Hematopoietic multipotent progenitor cell treated with erythropoietin and hydrocortisone succinate and interleukin-3 and kit ligand, for 4 days (in vitro differentiated cells): ENCODE data around the gene HECTD1.
"Not testable (repeated sequence)": the region's sequence is repeated elsewhere in the genome, so short reads cannot be mapped to it uniquely, and the experiment has no call there.

Experiments used
- DNase-seq: peaks from one replicate; pipeline ENCODE4 v3.0.0-alpha.2; 2015

The HECTD1 gene

DNA sequence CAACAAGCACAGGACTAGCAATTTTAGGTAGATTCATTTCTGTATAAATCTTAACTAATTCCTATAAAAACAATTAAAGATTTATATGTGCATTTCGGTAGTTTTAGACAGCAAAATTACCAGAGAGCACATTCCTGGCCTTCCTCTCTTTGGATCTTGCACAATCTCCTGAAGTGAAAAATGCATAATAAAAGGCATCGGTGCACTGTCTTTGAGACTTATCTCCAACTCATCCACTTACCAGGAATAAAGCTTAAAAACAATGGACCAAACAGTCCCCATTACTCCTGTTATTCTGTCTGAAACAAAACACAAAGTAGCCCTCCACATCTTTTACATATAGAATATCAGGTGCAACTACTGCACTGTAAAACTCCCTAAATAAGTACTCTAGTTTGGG is 69.3 kb downstream of the HECTD1 start:
- no peak for DNase-seq

DNA sequence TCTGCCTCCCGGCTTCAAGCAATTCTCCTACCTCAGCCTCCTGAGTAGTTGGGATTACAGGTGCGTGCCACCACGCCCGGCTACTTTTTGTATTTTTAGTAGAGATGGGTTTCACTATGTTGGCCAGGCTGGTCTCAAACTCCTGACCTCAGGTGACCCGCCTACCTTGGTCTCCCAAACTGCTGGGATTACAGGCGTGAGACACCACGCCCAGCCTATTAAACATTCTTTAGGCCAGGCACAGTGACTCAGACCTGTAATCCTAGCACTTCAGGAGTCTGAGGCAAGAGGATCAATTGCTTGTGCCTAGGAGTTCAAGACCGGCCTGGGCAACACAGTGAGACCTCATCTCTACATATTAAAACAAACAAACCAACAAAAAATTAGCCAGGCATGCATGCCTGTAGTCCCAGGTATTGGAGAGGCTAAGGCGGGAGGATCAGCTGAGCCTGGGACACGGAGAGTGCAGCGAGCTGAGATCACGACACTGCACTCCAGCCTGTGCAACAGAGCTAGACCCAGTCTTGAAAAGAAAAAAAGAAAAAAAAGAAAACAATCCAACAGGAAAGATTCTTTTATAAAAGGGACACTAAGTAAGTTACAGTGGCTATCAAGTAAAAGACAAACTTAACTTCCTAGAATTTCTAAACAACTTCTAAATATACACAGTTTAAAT is 70.2 kb downstream of the HECTD1 start:
- no peak for DNase-seq

DNA sequence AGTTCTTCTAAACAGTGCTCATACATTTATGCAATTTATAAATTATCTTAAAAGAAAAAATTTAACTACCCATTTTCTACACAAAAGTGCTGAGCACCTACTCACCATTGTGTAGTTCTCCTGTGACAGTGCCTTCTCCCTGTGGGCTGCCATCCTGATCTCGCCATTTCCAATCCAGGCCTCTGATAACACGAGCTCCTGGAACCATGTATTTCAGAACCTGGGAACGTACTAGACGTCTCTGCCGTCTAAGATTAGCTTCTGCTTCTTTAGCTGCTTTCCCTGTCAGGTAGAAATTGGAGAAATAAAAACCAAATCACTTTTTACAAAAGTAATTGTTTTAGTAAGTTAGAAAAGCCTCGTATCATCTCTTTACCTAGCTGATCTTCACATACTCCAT is 74.5 kb downstream of the HECTD1 start:
- no peak for DNase-seq

DNA sequence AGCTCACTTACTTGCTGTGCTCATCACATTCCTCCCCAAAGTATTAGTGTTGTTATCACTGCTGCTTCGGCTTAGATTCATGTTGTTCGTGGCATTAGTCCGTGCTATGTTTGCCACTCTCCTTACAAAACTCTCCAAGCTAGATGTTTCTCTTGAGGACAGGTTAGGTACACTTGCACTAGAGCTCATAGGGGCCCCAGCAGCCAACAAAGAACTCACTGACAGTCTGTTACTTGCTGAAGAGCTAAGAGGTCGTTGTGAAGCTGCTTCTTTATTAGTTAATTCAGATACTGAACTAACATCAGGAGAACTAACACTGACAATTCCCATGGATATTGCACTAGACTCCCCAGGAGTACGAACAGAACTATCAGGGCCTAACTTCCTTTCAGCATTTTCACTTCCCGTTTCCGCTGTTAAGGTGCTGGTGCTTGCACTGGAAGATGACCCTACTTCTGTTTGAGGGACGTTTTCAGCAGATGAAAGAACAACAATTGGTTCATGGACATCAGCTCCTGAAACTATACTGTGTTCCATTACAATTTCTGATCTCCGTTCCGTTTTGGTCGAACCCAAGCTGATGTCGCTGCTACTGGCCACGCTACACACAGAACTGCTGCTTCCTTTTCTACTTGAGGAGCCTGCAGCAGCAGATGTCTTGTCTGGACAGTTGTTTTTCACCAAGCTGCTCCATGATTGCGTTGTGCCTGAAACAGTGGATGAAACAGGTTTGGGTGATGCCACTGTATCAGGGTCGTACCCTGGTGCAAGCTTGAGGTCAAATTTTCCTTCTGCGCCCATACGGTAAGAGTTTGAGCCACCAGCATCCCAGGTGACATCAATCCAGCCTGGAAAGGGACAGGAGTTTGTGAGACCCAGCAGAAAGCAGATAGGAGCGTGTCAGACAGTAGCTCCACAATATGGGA is 78.7 kb downstream of the HECTD1 start:
- DNase-seq = no peak

DNA sequence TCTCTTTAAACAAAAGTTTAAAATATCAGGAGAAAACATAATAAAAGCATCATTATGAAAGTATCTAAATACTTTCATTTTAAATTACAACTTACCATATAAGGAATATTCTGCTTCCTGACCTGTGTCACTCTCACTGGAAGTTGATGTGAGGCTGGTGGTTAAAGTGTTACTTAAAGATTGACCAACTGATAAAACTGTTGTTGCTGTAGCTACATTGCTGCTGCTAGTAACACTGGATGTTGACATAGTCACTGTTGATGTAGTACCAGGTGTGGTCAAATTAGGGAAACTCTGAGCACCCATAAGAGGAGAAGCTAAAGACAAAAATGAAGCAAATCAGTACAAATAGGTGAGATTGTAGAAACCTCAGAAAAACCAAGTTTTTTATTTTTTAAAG is 79.9 kb downstream of the HECTD1 start:
- DNase-seq = peak; percentile 60

DNA sequence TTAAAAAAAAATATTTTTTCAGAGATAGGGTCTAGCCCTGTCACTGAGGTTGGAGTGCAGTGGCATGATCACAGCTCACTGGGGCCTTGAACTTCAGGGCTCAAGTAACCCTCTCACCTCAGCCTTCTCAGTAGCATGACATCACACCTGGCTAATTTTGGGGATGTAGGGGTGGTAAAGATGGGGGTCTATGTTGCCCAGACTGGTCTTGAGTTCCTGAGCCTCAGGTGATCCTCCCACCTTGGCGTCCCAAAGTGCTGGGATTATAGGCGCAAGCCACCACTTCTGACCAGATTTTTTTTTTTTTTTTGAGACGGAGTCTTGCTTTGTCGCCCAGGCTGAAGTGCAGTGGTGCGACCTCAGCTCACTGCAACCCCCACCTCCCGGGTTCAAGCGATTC is 80.9 kb downstream of the HECTD1 start:
- no peak for DNase-seq

DNA sequence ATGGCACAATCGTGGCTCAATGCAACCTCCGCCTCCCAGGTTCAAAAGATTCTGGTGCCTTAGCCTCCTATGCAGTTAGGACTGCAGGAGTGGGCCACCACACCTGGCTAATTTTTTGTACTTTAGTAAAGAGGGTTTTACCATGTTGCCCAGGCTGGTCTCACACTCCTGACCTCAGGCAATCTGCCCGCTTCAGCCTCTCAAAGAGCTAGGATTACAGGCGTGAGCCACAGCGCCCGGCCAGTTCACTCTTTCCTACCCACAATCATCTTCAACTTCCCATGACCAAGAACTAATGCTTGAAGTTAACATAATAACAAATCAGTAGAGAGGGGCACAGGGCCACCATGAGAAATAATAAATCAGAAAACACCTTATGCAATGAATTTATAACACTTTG is 82.4 kb downstream of the HECTD1 start:
- DNase-seq = no peak

DNA sequence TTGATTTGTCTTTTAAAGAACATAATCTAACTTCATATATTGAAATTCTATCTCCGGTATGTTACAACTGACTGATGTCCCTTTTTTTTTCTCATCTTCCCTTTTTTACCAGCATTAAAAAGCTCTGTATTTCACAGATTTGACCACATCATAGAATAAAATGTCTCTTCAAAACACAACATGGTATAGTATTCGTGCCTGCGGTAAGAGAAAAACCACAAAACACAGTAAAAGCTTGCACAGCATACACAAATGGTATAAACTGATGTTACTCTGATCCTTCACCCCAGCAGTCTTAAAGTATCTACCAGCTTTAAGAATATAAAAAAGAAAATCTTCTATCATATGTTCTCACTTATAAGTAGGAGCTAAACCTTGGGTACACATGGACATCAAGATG is 83.4 kb downstream of the HECTD1 start:
- DNase-seq = no peak

DNA sequence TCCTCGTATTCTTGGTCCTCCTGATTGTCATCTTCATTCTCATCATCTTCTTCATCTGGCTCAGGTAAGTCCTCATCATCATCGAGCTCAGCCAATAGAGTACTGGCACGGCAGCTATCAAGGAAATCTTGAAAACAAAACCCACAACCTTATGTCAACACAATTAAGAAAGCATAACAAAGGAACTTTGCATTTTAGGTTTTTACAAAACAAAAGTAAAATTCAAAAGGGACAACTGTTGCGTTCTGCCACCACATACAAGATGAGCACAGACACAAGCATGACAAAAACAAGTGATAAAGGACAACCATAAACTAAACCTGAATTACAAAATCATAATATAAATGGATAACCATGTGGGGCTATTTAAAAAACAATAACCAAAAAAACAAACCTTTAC is 84.7 kb downstream of the HECTD1 start:
- no peak for DNase-seq

DNA sequence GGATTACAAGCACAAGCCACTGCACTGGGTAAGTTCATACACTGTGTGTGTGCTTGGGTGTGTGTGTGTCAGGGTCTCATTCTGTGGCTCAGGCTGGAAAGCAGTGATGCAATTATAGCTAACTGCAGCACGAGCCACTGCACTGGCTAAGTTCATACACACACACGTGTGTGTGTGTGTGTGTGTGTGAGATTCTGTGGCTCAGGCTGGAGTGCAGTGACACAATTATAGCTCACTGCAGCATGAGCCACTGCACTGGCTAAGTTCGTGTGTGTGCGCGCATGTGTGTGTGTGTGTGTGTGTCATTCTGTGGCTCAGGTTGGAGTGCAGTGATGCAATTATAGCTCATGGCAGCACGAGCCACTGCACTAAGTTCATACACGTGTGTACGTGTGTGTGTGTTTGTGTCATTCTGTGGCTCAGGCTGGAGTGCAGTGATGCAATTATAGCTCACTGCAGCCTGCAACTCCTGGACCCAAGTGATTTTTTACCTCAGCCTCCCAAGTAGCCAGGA is 85.4 kb downstream of the HECTD1 start:
- no peak for DNase-seq

DNA sequence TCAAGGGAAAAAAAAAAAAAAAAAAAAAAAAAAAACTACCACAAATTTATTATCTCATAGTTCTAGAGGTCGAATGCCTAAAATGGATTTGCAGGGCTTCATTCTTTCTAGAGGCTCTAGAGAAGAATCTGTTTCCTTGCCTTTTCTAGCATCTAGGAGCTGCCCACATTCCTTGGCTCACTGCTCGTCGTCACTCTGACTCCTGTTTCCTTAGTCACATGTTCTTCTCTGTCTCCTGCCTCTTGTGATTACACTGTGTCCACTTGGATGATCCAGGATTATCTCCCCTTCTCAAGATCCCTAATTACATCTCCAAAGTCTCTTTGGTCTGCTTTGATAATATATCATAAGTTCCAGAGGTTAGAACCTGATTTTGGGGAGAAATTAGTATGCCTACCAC is 88.7 kb downstream of the HECTD1 start:
- DNase-seq = no peak

DNA sequence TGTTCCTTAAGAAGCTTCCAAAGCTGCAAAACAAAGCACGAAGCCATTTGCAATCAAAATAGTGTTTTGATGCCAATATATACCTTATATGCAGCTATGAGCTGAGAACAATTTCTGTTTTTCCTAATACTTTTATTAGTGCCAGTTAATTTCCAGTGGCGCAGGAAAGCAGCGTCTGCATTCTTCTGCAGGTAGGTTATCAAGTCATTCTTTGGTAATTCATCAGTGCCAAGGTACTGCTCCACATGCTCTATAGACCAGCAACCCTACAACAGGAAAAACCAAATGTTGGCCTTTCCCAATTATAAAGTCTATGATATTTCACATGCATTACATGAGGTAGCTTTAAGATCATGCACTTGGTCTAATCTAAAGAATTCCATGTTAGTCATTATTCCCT is 93.8 kb downstream of the HECTD1 start:
- no peak for DNase-seq

DNA sequence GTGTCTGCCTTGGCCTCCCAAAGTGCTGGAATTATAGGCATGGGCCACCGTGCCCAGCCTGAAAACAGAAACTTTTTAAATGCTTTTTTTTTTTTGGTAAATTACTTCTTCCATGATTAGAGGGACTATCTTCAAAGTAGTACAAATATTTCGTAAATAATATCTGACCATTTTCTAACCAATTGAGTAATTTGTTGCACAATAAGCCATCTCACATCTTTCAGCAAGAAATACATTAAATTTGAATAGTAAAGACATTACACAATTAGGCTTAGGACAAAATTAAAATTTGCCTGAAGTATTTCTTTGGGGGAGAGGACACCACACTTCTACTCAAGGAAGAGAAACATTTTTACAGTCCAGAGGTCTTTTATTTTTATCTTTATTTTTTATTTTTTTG is 96.7 kb downstream of the HECTD1 start:
- peak; percentile 13 for DNase-seq

DNA sequence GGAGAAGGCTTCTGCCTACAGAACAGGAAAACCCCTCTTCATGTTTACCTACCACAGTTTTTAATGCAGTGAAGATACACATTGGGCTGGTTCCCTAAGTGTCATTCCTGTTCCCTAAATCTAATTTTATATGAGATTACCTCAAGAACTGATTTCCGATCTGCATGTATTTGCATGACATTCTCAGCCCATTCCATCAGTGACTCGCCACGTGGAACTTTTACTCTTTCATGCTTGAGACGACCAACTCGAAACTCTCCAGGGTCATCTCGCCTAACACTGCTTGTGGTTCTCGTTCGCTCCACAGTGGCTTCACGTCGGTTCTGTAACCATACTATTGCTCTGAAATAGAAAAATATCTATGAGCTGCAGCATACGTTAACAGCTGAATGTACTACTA is 98.3 kb downstream of the HECTD1 start:
- DNase-seq = no peak

DNA sequence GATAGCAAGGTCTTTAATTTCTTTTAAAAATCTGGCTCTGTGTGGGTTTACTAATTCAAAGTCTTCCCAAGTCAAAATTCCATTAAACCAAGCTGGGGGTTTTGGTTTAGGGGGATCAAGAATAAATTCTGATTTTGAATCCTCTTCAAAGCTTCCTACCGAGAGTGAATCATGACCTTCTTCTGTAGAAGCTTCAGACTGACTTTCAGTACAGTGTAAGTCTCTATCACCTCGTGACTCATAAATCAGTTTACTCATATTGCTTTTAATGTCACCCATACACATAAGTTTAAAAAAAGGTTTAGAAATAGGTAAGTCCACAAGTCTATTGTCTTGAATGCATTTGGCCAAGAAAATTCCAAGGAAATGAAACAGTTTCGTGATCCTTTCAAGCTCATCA is 100.8 kb downstream of the HECTD1 start:
- DNase-seq = no peak

DNA sequence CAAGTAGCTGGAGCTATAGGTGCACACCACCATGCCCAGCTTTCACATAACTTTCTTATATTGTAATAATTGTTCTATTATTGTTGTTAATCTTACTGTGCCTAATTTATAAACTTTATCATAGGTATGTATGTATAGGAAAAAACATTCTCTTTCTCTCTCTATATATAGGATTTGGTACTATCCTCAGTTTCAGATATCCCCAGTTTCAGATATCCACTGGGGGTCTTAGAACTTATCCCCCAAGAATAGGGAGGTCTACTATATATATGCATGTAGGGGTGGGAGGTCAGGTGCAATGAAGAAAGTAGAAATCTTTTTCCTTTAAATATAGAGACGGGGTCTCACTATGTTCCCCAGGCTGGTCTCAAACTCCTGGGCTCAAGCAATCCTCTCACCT is 110.5 kb downstream of the HECTD1 start:
- no peak for DNase-seq

DNA sequence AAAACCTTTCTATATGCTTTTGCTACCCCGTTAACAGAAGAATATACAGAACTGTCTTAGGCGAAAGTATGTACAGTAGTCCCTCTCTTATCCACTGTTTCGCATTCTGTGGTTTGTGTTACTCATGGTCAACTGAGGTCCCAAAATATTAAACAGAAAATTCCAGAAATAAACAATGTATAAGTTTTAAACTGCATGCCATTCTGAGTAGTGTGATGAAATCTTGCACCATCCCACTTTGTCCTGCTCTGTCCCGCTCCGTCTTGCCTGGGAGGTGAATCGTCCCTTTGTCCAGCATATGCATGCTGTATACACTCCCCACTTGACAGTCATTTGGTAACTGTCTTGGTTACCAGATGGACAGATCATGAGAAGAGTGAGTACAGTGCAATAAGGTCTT is 111.3 kb downstream of the HECTD1 start:
- no peak for DNase-seq

DNA sequence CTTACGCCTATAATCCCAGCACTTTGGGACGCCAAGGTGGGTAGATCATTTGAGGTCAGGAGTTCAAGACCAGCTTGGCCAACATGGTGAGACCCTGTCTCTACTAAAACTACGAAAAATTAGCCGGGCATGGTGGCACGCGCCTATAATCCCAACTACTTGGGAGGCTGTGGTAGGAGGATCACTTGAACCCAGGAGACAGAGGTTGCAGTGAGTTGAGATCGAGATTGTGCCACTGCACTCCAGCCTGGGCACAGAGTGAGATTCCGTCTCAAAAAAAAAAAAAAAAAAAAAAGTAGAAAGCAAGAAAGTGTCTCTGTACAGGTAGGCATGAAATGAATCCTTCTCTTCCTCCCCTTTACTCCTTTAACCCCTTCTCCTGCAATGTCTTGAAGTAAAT is 111.8 kb downstream of the HECTD1 start:
- not testable (repeated sequence) for DNase-seq

DNA sequence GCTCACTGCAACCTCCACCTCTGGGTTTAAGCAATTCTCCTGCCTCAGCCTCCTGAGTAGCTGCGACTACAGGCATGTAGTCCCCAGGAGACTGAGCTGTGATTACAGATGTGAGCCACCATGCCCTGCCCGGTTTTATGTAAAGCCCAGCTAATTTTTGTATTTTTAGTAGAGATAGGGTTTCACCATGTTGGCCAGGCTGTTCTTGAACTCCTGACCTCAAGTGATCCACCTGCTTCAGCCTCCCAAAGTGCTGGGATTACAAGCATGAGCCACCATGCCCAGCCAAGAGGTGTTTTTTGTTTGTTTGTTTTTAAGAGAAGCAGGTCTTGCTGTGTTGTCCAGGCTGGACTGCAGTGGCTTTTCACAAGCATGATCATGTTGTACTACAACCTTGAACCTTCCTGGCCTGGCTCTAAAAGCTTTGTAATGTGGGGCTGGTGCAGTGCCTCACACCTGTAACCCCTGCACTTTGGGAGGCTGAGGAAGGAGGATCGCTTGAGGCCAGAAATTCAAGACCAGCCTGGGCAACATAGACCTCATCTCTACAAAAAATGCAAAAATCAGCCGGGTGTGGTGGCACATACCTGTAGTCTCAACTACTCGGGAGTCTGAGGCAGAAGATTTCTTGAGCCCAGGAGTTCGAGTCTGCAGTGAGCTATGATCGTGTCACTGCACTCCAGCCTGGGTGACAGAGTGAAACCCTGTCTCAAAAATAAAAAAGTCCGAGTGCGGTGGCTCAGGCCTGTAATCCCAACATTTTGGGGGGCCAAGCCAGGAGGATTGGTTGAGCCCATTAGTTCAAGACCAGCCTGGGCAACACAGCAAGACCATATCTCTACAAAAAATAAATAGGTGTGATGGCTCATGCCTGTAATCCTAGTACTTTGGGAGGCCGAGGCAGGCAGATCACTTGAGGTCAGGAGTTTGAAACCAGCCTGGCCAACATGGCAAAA is 113.4 kb downstream of the HECTD1 start:
- not testable (repeated sequence) for DNase-seq

DNA sequence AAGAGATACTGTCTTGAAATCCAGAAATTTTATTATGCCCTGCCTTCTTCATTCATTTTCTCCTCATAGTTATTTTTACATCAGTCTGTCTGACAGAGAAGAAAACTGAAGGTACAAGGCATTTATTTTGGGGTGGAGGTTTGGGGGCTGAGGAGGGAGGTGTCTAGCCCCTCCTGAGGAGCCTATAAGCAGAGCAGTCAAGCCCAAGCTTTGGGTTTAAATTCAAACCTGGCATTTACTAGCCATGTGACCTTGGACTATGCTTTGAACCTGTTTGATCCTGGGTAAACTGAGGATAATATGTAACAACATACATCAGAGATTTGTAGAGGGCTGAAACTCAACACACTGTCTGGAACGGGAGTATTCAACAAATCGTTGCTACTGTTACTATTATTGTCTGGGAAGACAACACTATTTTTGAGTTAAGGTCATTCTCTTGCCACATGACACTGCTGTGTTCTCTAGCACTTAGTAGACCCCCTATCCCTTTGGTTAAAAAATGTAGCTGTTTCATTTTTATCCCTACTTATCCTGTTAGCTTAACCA is 115.4 kb downstream of the HECTD1 start:
- DNase-seq = no peak

DNA sequence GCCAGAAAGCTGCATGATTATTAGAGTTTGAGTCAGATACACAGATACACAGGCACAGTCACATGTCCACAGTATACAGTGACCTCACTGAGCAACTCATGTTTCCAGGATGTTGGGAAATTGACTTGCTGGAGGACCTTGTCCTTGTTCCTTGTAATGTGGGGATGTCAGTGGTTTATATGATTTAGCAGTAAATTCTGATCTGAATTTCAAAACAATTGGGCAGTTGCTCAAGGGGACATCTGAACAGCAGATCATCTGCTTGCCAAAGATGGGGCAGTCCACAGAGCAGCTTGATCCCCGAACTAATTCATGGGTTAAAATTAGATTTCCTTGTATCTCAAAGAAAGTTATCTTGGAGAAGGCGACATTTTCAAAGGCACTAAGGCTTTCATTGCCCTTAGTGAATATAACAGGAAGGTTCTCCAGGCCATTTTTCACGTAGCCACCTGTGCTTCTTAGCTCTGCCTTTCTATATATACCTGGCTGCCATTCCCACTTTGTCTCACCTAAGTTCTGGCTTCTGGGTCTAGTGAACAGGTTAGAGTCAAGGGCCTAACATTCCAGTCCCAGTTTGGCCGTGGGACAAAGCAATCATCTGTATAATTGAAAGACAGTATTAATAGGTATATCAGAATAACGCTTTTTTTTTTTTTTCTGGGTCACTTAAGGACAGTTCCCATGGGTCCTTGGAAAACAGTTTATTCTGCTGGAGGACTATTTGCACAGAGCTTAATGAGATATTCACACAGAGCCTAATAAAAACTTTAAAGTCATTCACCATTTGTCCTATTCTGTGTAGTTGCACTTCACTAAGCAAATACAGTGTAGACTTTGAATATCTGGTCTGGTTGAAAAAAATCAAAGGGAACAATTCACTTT is 116.5 kb downstream of the HECTD1 start:
- peak; percentile 58 for DNase-seq

DNA sequence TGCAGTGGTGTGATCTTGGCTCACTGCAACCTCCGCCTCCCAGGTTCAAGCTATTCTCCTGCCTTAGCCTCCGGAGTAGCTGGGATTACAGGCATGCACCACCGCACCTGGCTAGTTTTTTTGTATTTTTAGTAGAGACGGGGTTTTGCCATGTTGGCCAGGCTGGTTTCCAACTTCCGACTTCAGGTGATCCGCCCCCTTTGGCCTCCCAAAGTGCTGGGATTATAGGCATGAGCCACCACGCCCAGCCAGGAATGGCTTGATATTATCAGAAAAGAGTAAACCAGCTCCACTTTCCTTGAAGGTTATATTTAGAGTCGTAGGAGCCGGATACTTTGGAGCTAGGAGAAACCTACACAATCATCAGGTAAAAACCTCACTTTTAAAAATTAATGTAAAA is 121.1 kb downstream of the HECTD1 start:
- not testable (repeated sequence) for DNase-seq
